Erythroblast (primary cell): ENCODE measurements around the gene KBTBD8.

Experiments
- GATA1 ChIP-seq: IDR thresholded peaks from 2 replicates; pipeline ENCODE4 v1.6.1; 2011; ENCODE audit warnings: low read depth, mild to moderate bottlenecking, control low read depth, low read length, moderate library complexity
- POLR2A ChIP-seq: IDR thresholded peaks from 2 replicates; pipeline ENCODE4 v1.6.1; 2011; ENCODE audit warnings: mild to moderate bottlenecking, low read length

DNA sequence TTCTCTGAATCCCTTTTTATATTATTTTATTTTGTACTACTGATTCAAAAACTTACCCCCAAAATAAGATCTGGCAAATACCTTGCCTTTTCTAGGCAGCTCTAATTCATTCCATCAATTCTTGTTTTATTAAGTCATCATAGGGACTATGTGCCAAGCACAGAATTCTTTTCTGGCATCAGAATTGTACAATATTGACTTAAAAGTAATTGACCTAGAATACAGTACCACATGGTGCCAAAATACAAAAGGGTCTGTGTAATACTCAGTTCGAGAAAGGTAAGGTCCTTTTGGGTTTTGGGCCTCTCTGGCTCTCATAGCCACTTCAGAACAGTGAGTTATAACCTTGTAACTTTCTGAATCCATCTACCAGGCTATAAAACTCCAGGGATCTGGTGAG, 46.2 kb downstream of the KBTBD8 start:
- no peak for TF ChIP-seq POLR2A
- no peak for TF ChIP-seq GATA1
